IMR-90 (cell line): ENCODE data around the gene NPPA. TPM values are rescaled to one million over a fixed set of nuclear protein-coding genes. Genes with fewer than 3 reads are reported as not detected.

Source experiments
- ATAC-seq: fragments of 200-7000 bp; cut with Tn5 transposase; 2 replicates; pipeline ENCODE4 v1.9.1; 2020; ENCODE audit warnings: low read depth, mild to moderate bottlenecking, moderate library complexity
- BruUV-seq: library from RNA; stranded (reverse); fragments of 400-500 nt; replicated peaks from 2 replicates; lab custom pipeline; 2021; lab: Mats Ljungman, UMichigan
- CTCF ChIA-PET: fragments of 300-600 bp; formaldehyde crosslinking; extraction: SDS; loops from one replicate; lab custom pipeline; 2021; ENCODE audit warnings: antibody characterized with exemption; lab: Yijun Ruan, JAX
- POLR2A ChIA-PET: fragments of 300-600 bp; sonication (Branson Sonifier 250); formaldehyde crosslinking; loops from one replicate; lab custom pipeline; 2022; ENCODE audit warnings: antibody characterized with exemption; ENCODE audit not compliant: unreplicated experiment; lab: Charles Lee
- DNase-seq: peaks from one replicate; pipeline ENCODE4 v3.0.0; 2013
- H2AFZ ChIP-seq: replicated peaks from 2 replicates; pipeline ENCODE3; 2013; ENCODE audit warnings: low read length, mild to moderate bottlenecking; ENCODE audit not compliant: poor library complexity
- H2AK5ac ChIP-seq: 2 replicates; pipeline ENCODE4 v1.6.1; 2013; ENCODE audit warnings: low read depth, low read length, inconsistent platforms
- H2AK9ac ChIP-seq: replicated peaks from 2 replicates; pipeline ENCODE3; 2013; ENCODE audit warnings: mild to moderate bottlenecking, low read depth, low read length, moderate library complexity; ENCODE audit not compliant: poor library complexity
- H2BK120ac ChIP-seq: 2 replicates; pipeline ENCODE4 v1.6.1; 2013; ENCODE audit warnings: low read depth, low read length, inconsistent platforms
- H2BK15ac ChIP-seq: 3 replicates; pipeline ENCODE4 v1.6.1; 2013; ENCODE audit warnings: low read depth, low read length, inconsistent platforms
- H2BK20ac ChIP-seq: 2 replicates; pipeline ENCODE4 v1.6.1; 2013; ENCODE audit warnings: low read depth, mild to moderate bottlenecking, inconsistent platforms, low read length, moderate library complexity
- H2BK5ac ChIP-seq: 2 replicates; pipeline ENCODE4 v1.6.1; 2013; ENCODE audit warnings: mild to moderate bottlenecking, low read depth, low read length, inconsistent platforms; ENCODE audit not compliant: poor library complexity, severe bottlenecking
- H3K14ac ChIP-seq: replicated peaks from 2 replicates; pipeline ENCODE4 v1.6.1; 2013; ENCODE audit warnings: low read depth, low read length, inconsistent platforms
- H3K18ac ChIP-seq: 2 replicates; pipeline ENCODE4 v1.6.1; 2013; ENCODE audit warnings: low read depth, low read length, control low read depth
- H3K23ac ChIP-seq: 2 replicates; pipeline ENCODE4 v1.6.1; 2013; ENCODE audit warnings: low read depth, low read length, inconsistent platforms
- H3K27ac ChIP-seq: 2 replicates; pipeline ENCODE4 v1.5.1; 2013; ENCODE audit warnings: mild to moderate bottlenecking, control low read depth, low read length; ENCODE audit not compliant: insufficient read depth
- H3K27me3 ChIP-seq: 2 replicates; pipeline ENCODE4 v1.6.1; 2013; ENCODE audit warnings: low read length; ENCODE audit not compliant: control insufficient read depth, insufficient read depth
- H3K36me3 ChIP-seq: 2 replicates; pipeline ENCODE4 v1.6.1; 2013; ENCODE audit warnings: low read length, mixed read lengths; ENCODE audit not compliant: control insufficient read depth, insufficient read depth
- H3K4ac ChIP-seq: 2 replicates; pipeline ENCODE4 v1.6.1; 2013; ENCODE audit warnings: low read depth, low read length, inconsistent platforms
- H3K4me1 ChIP-seq: 2 replicates; pipeline ENCODE4 v1.6.1; 2013; ENCODE audit warnings: low read length, mixed read lengths; ENCODE audit not compliant: control insufficient read depth, insufficient read depth
- H3K4me2 ChIP-seq: 2 replicates; pipeline ENCODE4 v1.6.1; 2013; ENCODE audit warnings: low read depth, mild to moderate bottlenecking, control low read depth, low read length, moderate library complexity
- H3K4me3 ChIP-seq: 2 replicates; pipeline ENCODE4 v1.5.1; 2013; ENCODE audit warnings: low read depth, mild to moderate bottlenecking, control low read depth, low read length, moderate library complexity; ENCODE audit not compliant: insufficient read depth
- H3K56ac ChIP-seq: 2 replicates; pipeline ENCODE4 v1.6.1; 2013; ENCODE audit warnings: low read length, inconsistent platforms; ENCODE audit not compliant: insufficient read depth; ENCODE audit errors: extremely low read depth
- H3K79me1 ChIP-seq, 2 experiments: 2 replicates each; pipeline ENCODE4 v1.6.1; 2013; ENCODE audit warnings: low read length in 2 of 2, inconsistent platforms in 1 of 2, low read depth in 1 of 2
- H3K9ac ChIP-seq: 2 replicates; pipeline ENCODE4 v1.6.1; 2013; ENCODE audit warnings: low read depth, low read length, control low read depth
- H3K9me1 ChIP-seq: 2 replicates; pipeline ENCODE4 v1.6.1; 2013; ENCODE audit warnings: low read length, inconsistent platforms; ENCODE audit not compliant: insufficient read depth
- H3K9me3 ChIP-seq: 2 replicates; pipeline ENCODE4 v1.6.1; 2013; ENCODE audit warnings: low read length; ENCODE audit not compliant: control insufficient read depth, insufficient read depth
- H4K20me1 ChIP-seq: 2 replicates; pipeline ENCODE4 v1.6.1; 2013; ENCODE audit warnings: low read length, inconsistent platforms; ENCODE audit not compliant: insufficient read depth
- H4K5ac ChIP-seq: 2 replicates; pipeline ENCODE4 v1.6.1; 2013; ENCODE audit warnings: mild to moderate bottlenecking, low read depth, low read length, control low read depth
- H4K8ac ChIP-seq, 2 experiments: 2 replicates each; pipeline ENCODE4 v1.6.1; 2013; ENCODE audit warnings: low read depth in 2 of 2, low read length in 2 of 2, control low read depth in 1 of 2, inconsistent platforms in 1 of 2
- H4K91ac ChIP-seq: 2 replicates; pipeline ENCODE4 v1.6.1; 2013; ENCODE audit warnings: low read depth, low read length, inconsistent platforms; ENCODE audit not compliant: insufficient read depth
- CEBPB ChIP-seq: IDR thresholded peaks from 2 replicates; pipeline ENCODE4 v1.6.1; 2012; ENCODE audit warnings: low read depth, low read length, improper control_type of control experiment
- CHD1 ChIP-seq: IDR thresholded peaks from 2 replicates; pipeline ENCODE4 v1.6.1; 2012; ENCODE audit warnings: low read depth, low read length, improper control_type of control experiment
- MAZ ChIP-seq: IDR thresholded peaks from 2 replicates; pipeline ENCODE4 v1.6.1; 2012; ENCODE audit warnings: low read depth, mild to moderate bottlenecking, low read length, improper control_type of control experiment, moderate library complexity, borderline replicate concordance
- MXI1 ChIP-seq: IDR thresholded peaks from 2 replicates; pipeline ENCODE4 v1.6.1; 2012; ENCODE audit warnings: low read depth, mild to moderate bottlenecking, low read length, moderate library complexity, borderline replicate concordance
- NFE2L2 ChIP-seq: fragments of 150-350 bp; IDR thresholded peaks from 2 replicates; pipeline ENCODE4 v1.6.1; 2016; ENCODE audit warnings: low read depth, mild to moderate bottlenecking, low read length
- POLR2A ChIP-seq: IDR thresholded peaks from 2 replicates; pipeline ENCODE4 v1.6.1; 2012; ENCODE audit warnings: mild to moderate bottlenecking, low read depth, low read length
- RAD21 ChIP-seq: IDR thresholded peaks from 2 replicates; pipeline ENCODE4 v1.6.1; 2012; ENCODE audit warnings: low read length, improper control_type of control experiment
- RCOR1 ChIP-seq: IDR thresholded peaks from 2 replicates; pipeline ENCODE4 v1.6.1; 2012; ENCODE audit warnings: mild to moderate bottlenecking, low read length, improper control_type of control experiment; ENCODE audit not compliant: insufficient replicate concordance
- RFX5 ChIP-seq: IDR thresholded peaks from 2 replicates; pipeline ENCODE4 v1.8.0; 2012; ENCODE audit warnings: low read depth, mild to moderate bottlenecking, low read length, moderate library complexity
- WGBS, 2 experiments: methylation state at CpG; one replicate each; pipeline versions ENCODE4 v1.1.5 to v1.1.7; 2013; ENCODE audit warnings: missing lambda C conversion rate in 2 of 2; ENCODE audit not compliant: insufficient read length in 1 of 2; ENCODE audit errors: extremely low coverage in 2 of 2; 5-methylcytosine and 5-hydroxymethylcytosine counted together
- dilution Hi-C: fragments of 300-500 bp; cut with HindIII; formaldehyde crosslinking; loops from one replicate; pipeline ENCODE4 v1.14.3; 2018; ENCODE audit warnings: low sequenced_read_pairs; ENCODE audit not compliant: unreplicated experiment
- in situ Hi-C: fragments of 300-500 bp; cut with MboI; formaldehyde crosslinking; loops from 3 replicates; pipeline ENCODE4 v1.14.3; 2019; ENCODE audit warnings: low sequenced_read_pairs, inconsistent platforms, mixed read lengths
- intact Hi-C: fragments of 100-400 bp; cut with micrococcal nuclease; formaldehyde crosslinking; loops from 2 replicates; pipeline ENCODE4 v1.10.0; 2022
- polyA plus RNA-seq, 3 experiments: library from polyadenylated mRNA; depleted of rRNA; stranded (reverse); fragments of >200 nt; gene quantifications; 2 replicates each; pipeline ENCODE4 v1.2.3, GENCODE V29; 2012; ENCODE audit warnings: low replicate concordance in 1 of 3
- total RNA-seq: library from RNA; depleted of rRNA; stranded (reverse); fragments of >200 nt; gene quantifications from 2 replicates; pipeline ENCODE4 v1.2.3, GENCODE V29; 2012
- TF ChIP-seq, protein P1 (sequence below): conservative IDR thresholded peaks from 2 replicates; pipeline ENCODE4 v1.5.1; 2012; ENCODE audit warnings: mild to moderate bottlenecking, low read depth, low read length, improper control_type of control experiment
- TF ChIP-seq, protein P2 (sequence below): fragments of 150-350 bp; IDR thresholded peaks from 2 replicates; pipeline ENCODE4 v1.6.1; 2016; ENCODE audit warnings: low read depth, mild to moderate bottlenecking, low read length, moderate library complexity, borderline replicate concordance
- TF ChIP-seq, protein P3 (sequence below): fragments of 150-350 bp; IDR thresholded peaks from 2 replicates; pipeline ENCODE4 v1.6.1; 2017; ENCODE audit warnings: mild to moderate bottlenecking, antibody characterized with exemption, low read length, low read depth

The NPPA gene
- total and polyA plus RNA-seq, 2 of the 4 experiments (the other 2 are of a cell fraction): not detected

DNA sequence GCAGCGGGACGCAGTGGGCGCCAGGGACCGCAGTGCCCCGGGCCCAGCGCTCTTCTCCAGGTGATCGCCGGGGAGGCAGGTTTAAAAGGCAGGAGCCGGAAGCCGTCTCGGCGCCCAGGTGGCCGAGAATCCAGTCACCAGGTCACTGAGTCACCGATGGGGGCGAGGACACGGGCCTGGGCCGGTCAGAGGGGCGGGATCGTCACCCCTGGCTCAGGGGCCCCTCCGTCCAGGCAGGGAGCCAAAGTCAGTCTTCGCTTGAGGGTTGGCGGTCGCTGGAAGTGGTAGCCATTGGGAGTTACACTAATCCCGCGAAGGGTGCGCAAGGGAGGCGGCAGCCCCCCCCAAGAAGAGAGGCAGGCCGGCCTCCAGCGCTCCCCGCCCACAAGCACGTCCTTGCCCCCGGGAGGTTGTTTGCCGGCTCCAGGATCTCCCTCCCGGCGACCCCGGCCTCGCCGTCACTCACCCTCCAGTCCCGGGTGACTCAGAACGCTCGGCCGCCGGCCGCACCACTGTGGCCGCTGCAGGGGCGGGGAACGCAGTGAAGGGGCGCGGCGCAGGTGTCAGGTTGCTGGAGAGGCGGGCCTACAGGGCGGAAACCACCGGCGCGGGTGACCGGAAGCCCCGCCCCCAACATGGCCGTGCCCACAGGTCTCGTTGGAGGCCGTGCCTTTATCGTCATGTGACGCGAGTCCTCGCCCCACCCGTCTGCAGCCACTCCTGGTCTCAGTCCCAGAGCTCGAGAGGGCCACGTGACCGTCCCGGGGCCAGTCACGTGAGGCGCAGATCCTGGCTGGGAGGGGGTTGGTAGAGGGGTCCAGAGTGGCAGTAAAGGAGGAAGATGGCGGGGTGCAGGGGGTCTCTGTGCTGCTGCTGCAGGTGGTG is 41.9 kb downstream of the NPPA start, which contains the start of the genes CLCN6 and MTHFR:
CLCN6 (plus strand) TSS at position 770 of the 885 bp plus-strand sequence; CDS start at position 842, 72 bp downstream.
MTHFR (minus strand) TSS at position 543 of the 885 bp plus-strand sequence. CDS start 2,848 bp downstream, outside the sequence.
- in situ Hi-C loops: no loop called here
- Histone ChIP-seq H3K56ac (peak within 1 kb of the TSS; percentile 71; the same call in 1 of the 2 replicates), H2AK5ac (peak within 1 kb of the TSS; percentile 72), H3K9me1 (no peaks in the 10 kb centered on the region; the same call in 1 of the 2 replicates), H2AK9ac (peak within 1 kb of the TSS; percentile 98), H2BK5ac (peak within 1 kb of the TSS; percentile 90), H4K5ac (peak within 1 kb of the TSS; percentile 62), H2BK20ac (peak within 1 kb of the TSS; percentile 35), H3K14ac (peak within 1 kb of the TSS; percentile 88), H2BK15ac (peak within 1 kb of the TSS; percentile 18; the same call in 2 of the 3 replicates), H4K91ac (peak within 1 kb of the TSS; percentile 88), H3K79me1 (peaks cover 12 to 69% of the 10 kb centered on the region in 2 experiments; a peak in 3 of 4 replicates), H3K4me1 (peaks cover 13% of the 10 kb centered on the region), H3K23ac (peak within 1 kb of the TSS; percentile 91), H3K9me3 (no peaks in the 10 kb centered on the region), H3K4me2 (peak within 1 kb of the TSS; percentile 94), H3K18ac (peak within 1 kb of the TSS; percentile 43), H3K4ac (peak within 1 kb of the TSS; percentile 94), H3K27me3 (no peaks in the 10 kb centered on the region), H3K27ac (peak within 1 kb of the TSS; percentile 92), H3K4me3 (peak within 1 kb of the TSS; percentile 67), H2AFZ (peak within 1 kb of the TSS; percentile 98), H3K9ac (peak within 1 kb of the TSS; percentile 82), H4K20me1 (no peaks in the 10 kb centered on the region; the same call in 1 of the 2 replicates), H3K36me3 (peaks cover 12% of the 10 kb centered on the region), H4K8ac (peak within 1 kb of the TSS; percentile 91 to 92), H2BK120ac (peak within 1 kb of the TSS; percentile 78)
- intact Hi-C loops: no loop called here
- BruUV-seq: TSS peak; percentile 36
- ATAC-seq (peak; percentile 87), DNase-seq (peak; percentile 99)
- ChIA-PET POLR2A (interaction anchor here (0.5 to 0.7 kb wide), 2 partner anchors 102 to 450 kb away, joined by 4 to 5 read pairs; no protein-coding TSS in a partner anchor), CTCF (no interaction called here)
- dilution Hi-C loops: no loop called here
- 1% methylated on average over 31 of the region's 72 CpGs; no CpG with 5 or more reads in 1 of the 2 experiments for WGBS, 2 experiments
- TF ChIP-seq RAD21 (no peak), CHD1 (0 out of 2 replicates have a peak, but pooled peaks have one; percentile 35), MAZ (peak; percentile 85; the same call in 1 of the 2 replicates), MXI1 (peak; percentile 48; the same call in 1 of the 2 replicates), NFE2L2 (no peak), RCOR1 (peak; percentile 54), POLR2A (0 out of 2 replicates have a peak, but pooled peaks have one; percentile 49), CEBPB (no peak), RFX5 (no peak)
- TF ChIP-seq, protein P1, sequence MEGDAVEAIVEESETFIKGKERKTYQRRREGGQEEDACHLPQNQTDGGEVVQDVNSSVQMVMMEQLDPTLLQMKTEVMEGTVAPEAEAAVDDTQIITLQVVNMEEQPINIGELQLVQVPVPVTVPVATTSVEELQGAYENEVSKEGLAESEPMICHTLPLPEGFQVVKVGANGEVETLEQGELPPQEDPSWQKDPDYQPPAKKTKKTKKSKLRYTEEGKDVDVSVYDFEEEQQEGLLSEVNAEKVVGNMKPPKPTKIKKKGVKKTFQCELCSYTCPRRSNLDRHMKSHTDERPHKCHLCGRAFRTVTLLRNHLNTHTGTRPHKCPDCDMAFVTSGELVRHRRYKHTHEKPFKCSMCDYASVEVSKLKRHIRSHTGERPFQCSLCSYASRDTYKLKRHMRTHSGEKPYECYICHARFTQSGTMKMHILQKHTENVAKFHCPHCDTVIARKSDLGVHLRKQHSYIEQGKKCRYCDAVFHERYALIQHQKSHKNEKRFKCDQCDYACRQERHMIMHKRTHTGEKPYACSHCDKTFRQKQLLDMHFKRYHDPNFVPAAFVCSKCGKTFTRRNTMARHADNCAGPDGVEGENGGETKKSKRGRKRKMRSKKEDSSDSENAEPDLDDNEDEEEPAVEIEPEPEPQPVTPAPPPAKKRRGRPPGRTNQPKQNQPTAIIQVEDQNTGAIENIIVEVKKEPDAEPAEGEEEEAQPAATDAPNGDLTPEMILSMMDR: no peak
- TF ChIP-seq, protein P2, sequence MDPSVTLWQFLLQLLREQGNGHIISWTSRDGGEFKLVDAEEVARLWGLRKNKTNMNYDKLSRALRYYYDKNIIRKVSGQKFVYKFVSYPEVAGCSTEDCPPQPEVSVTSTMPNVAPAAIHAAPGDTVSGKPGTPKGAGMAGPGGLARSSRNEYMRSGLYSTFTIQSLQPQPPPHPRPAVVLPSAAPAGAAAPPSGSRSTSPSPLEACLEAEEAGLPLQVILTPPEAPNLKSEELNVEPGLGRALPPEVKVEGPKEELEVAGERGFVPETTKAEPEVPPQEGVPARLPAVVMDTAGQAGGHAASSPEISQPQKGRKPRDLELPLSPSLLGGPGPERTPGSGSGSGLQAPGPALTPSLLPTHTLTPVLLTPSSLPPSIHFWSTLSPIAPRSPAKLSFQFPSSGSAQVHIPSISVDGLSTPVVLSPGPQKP: no peak
- TF ChIP-seq, protein P3, sequence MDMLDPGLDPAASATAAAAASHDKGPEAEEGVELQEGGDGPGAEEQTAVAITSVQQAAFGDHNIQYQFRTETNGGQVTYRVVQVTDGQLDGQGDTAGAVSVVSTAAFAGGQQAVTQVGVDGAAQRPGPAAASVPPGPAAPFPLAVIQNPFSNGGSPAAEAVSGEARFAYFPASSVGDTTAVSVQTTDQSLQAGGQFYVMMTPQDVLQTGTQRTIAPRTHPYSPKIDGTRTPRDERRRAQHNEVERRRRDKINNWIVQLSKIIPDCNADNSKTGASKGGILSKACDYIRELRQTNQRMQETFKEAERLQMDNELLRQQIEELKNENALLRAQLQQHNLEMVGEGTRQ: peak; percentile 100
